Type B pancreatic cell (in vitro differentiated cells): ENCODE results near the gene STPG4. TPM values are rescaled to one million over a fixed set of nuclear protein-coding genes. Genes with fewer than 3 reads are reported as not detected.

Experiments
- DNase-seq: peaks from one replicate; pipeline ENCODE4 v3.0.0; 2021; ENCODE audit warnings: mixed read lengths; ENCODE audit not compliant: unreplicated experiment; ENCODE audit errors: extremely low spot score
- H3K27ac Mint-ChIP-seq: 2 replicates; pipeline ENCODE4 v1.8.0; 2021; ENCODE audit warnings: mild to moderate bottlenecking, mixed read lengths
- H3K27me3 Mint-ChIP-seq: 2 replicates; pipeline ENCODE4 v1.8.0; 2021; ENCODE audit warnings: mixed read lengths
- H3K36me3 Mint-ChIP-seq: 2 replicates; pipeline ENCODE4 v1.8.0; 2021; ENCODE audit warnings: mixed read lengths
- H3K4me1 Mint-ChIP-seq: one replicate; pipeline ENCODE4 v1.8.0; 2021; ENCODE audit warnings: mixed read lengths; ENCODE audit not compliant: unreplicated experiment
- H3K4me3 Mint-ChIP-seq: 2 replicates; pipeline ENCODE4 v1.8.0; 2021; ENCODE audit warnings: mild to moderate bottlenecking, mixed read lengths
- H3K9me3 Mint-ChIP-seq: 2 replicates; pipeline ENCODE4 v1.8.0; 2021; ENCODE audit warnings: mixed read lengths
- total RNA-seq: library from RNA; stranded (reverse); gene quantifications from 2 replicates; pipeline ENCODE4 v1.2.1, GENCODE V29; 2021; ENCODE audit warnings: low replicate concordance
- TF ChIP-seq, protein P1 (sequence below): fragments of 200-600 bp; sonication (generic); conservative IDR thresholded peaks from 2 replicates; pipeline ENCODE4 v1.5.0; 2021; ENCODE audit warnings: antibody characterized with exemption, mild to moderate bottlenecking

STPG4 gene
- total RNA-seq, 1 donor from 2014 or later: 0.36 TPM

DNA sequence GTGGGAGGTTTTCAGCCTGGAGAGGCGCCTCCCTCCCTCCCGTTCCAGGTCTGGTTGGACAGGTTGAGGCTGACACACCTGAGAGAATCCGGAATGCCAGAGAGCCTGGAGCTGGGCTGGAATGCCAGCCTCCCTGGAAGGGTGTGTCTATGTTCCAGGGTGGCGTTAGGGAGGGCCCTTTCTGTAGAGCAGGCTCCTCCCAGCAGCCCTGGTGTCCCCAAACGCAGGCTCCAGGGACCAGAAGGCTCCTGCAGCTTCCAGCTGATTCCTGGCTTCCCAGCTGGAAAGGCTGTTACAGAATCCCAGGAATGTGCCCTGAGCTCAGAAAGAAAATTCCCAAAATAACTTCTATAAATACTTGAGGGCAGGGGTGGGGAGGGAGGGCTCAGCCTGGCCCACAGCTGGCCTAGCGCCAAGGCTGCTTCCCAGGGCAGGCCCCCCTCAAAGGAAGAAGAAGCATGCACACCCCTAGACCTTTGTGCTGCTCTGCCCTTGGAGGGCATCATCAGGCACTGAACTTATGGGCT lies 85.4 kb downstream of the STPG4 start:
- peak overlapping the region; percentile 54 for H3K4me3 Mint-ChIP-seq
- no peaks in the 10 kb centered on the region for H3K27me3 Mint-ChIP-seq
- TF ChIP-seq, protein P1, sequence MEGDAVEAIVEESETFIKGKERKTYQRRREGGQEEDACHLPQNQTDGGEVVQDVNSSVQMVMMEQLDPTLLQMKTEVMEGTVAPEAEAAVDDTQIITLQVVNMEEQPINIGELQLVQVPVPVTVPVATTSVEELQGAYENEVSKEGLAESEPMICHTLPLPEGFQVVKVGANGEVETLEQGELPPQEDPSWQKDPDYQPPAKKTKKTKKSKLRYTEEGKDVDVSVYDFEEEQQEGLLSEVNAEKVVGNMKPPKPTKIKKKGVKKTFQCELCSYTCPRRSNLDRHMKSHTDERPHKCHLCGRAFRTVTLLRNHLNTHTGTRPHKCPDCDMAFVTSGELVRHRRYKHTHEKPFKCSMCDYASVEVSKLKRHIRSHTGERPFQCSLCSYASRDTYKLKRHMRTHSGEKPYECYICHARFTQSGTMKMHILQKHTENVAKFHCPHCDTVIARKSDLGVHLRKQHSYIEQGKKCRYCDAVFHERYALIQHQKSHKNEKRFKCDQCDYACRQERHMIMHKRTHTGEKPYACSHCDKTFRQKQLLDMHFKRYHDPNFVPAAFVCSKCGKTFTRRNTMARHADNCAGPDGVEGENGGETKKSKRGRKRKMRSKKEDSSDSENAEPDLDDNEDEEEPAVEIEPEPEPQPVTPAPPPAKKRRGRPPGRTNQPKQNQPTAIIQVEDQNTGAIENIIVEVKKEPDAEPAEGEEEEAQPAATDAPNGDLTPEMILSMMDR: no peak
- H3K9me3 Mint-ChIP-seq: no peaks in the 10 kb centered on the region
- peaks cover 33% of the 10 kb centered on the region for H3K4me1 Mint-ChIP-seq
- DNase-seq: no peak
- peaks cover 7% of the 10 kb centered on the region for H3K36me3 Mint-ChIP-seq
- H3K27ac Mint-ChIP-seq: peak overlapping the region; percentile 94

DNA sequence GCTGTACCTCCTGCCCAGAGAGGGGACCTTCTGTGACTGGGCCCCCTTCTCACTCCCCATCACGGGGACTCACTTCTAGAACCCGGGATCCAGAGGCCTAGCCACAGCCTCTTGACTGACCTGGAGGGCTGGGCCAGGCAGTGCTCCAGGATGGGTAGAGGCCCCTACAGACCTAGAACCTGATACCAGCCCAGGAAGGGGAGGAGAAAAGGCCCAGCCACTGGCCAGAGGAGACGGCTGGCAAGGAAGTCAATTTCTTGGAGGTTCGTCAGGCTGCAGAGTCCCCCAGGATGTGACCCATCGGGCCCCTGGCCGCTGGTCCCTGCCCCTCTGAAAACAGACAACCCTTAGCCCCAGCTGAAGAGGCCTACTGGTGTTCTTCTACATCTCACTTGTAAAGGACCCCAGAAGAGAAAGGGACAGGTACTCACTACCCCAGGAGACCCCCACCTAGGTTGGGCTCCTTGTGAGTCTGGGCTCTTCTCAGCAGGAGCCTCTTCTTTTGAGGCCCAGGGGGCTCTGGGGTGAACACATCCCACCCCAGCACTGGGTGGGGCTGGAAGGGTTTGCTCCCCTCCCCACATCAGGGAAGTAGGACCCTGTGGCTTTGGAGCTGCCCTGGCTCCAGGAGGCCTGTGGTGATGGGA lies 86.0 kb downstream of the STPG4 start:
- no peaks in the 10 kb centered on the region for H3K9me3 Mint-ChIP-seq
- peak overlapping the region; percentile 94 for H3K27ac Mint-ChIP-seq
- no peaks in the 10 kb centered on the region for H3K27me3 Mint-ChIP-seq
- DNase-seq: no peak
- H3K4me1 Mint-ChIP-seq: peaks cover 36% of the 10 kb centered on the region
- H3K36me3 Mint-ChIP-seq: peaks cover 7% of the 10 kb centered on the region
- TF ChIP-seq, protein P1: no peak
- H3K4me3 Mint-ChIP-seq: no peak overlapping the region

DNA sequence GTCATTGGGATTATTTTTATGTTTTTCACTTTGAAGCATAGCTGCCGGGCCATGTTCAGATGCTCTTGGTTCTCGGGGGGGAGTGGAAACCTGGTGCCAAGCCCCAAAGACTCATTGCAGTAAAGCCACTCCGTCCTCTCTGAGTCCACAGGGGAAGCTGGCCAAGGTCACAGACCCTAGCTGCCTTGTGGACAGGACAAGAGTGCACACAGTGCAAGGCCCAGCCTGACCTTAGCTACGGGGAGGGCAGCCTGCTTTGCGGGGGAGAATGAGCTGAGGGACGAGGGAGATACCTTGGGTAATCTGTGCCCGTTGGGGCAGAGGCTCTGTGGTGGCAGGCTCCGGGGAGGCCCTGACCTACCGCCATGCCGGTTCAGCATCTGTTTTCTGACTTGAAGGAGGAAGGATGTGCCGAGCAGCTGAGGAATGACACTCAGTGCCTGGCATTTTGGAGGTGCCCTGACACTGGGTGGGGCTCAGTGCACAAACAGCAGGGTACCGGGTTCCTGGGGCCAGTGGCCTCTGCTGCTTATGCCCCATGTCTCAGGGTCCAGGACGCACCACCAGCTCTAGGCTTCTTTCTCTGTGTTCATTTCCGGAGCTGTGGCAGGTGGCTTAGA lies 87.2 kb downstream of the STPG4 start:
- peak overlapping the region; percentile 27 for H3K27ac Mint-ChIP-seq
- H3K4me1 Mint-ChIP-seq: peaks cover 43% of the 10 kb centered on the region
- H3K9me3 Mint-ChIP-seq: no peaks in the 10 kb centered on the region
- H3K36me3 Mint-ChIP-seq: peaks cover 7% of the 10 kb centered on the region
- no peaks in the 10 kb centered on the region for H3K27me3 Mint-ChIP-seq
- H3K4me3 Mint-ChIP-seq: no peak overlapping the region
- no peak for DNase-seq
- TF ChIP-seq, protein P1: no peak

DNA sequence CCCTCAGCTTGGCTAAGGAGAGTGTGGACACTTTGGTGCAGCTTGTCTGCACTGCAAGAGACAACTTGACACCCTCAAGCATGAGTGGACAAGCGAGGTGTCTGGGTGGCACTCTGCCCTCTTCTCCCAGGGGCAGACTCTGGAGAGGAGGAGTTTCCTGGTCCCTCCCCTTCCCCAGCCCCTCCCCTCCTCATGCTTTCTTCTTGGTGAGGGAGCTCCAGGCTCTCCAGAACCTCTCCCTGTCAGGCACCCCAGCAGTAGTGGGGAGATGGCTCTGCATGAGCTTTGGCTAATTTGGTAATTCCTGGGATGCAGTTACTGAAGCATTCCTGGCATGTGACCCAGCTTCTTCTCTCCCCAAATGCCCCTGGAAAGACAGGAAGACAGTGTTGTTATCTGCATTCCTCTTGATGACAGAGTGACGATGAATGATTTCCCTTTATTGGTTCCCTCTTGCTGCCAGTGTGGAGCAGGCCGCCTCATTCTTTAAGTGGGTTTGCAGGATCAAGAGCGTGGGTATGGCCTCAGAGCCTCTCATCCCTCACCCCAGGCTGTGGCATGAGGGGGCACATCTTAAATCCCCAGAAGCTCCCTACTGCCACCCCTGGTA lies 89.2 kb downstream of the STPG4 start:
- TF ChIP-seq, protein P1: no peak
- H3K9me3 Mint-ChIP-seq: no peaks in the 10 kb centered on the region
- H3K27ac Mint-ChIP-seq: peak overlapping the region; percentile 65
- no peak for DNase-seq
- H3K36me3 Mint-ChIP-seq: peaks cover 7% of the 10 kb centered on the region
- H3K27me3 Mint-ChIP-seq: no peaks in the 10 kb centered on the region
- H3K4me1 Mint-ChIP-seq: peaks cover 39% of the 10 kb centered on the region
- peak overlapping the region; percentile 24 for H3K4me3 Mint-ChIP-seq

DNA sequence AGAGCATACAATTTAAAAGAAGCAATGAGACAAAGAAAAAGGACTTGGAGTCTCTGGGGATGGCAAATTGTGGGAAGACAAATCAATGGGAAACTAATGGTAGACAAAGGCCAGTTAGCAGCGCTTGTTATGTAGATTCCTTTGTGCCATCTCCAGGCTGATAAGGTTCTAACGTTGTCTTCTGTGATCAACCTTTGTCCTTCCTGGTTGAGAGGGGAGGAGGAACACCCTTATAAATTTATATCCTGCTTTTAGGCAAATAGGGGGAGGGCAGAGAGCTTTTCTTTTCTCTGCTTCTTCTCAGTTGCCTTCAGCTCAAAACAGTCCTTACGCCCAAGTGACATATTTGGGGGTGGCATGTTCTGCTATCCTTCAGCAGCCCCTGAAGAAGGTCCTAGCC lies 89.8 kb downstream of the STPG4 start:
- TF ChIP-seq, protein P1: no peak
- Mint-ChIP-seq H3K4me1 (peaks cover 39% of the 10 kb centered on the region), H3K27me3 (no peaks in the 10 kb centered on the region), H3K4me3 (no peak overlapping the region), H3K36me3 (peaks cover 7% of the 10 kb centered on the region), H3K27ac (no peak overlapping the region), H3K9me3 (no peaks in the 10 kb centered on the region)
- DNase-seq: no peak
